HFF-Myc (cell line): Measurements from ENCODE around the gene CMC2.

Experiments
- DNase-seq: peaks from one replicate; pipeline ENCODE4 v3.0.0-alpha.2; 2011; ENCODE audit warnings: low read depth; ENCODE audit errors: extremely low read depth
- H3K4me3 ChIP-seq: replicated peaks from 2 replicates; pipeline ENCODE4 v1.5.1; 2011; ENCODE audit warnings: low read depth, mild to moderate bottlenecking, control low read depth, low read length
- CTCF ChIP-seq: IDR thresholded peaks from 2 replicates; pipeline ENCODE4 v1.5.1; 2012; ENCODE audit warnings: mild to moderate bottlenecking, low read depth, low read length, control low read depth; ENCODE audit errors: missing control alignments

The CMC2 gene

GRCh38 chr16:80996688-80997138 is 10.0 kb downstream of the CMC2 start:
- DNase-seq: no peak
- H3K4me3 ChIP-seq: no peak overlapping the region
- TF ChIP-seq CTCF: no peak

- no peak for TF ChIP-seq CTCF
- no peak overlapping the region for H3K4me3 ChIP-seq
- DNase-seq: no peak
Observed at GRCh38 chr16:80994451-80994850, 12.2 kb downstream of the CMC2 start.

- no peak overlapping the region for H3K4me3 ChIP-seq
- no peak for DNase-seq
- no peak for TF ChIP-seq CTCF
Observed at GRCh38 chr16:80993834-80994233, 12.9 kb downstream of the CMC2 start.

DNA sequence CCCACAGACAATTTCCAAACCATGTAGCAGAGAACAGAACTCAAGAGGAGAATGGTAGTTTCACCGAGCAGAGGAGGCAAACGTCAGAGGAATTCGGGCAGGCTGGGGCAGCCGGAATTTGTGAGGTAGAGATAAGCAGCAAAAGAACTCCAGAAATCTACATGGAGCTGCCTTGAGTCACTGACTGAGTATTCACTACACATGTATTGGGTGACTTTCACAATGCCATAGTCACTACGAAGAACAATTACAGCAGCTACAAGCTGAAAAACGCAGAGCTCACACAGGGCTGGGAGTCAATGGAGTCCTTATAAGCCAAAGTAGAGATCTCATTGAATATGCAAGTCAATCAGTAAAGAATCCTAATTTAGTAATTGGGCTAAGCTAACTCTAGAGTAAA is 13.4 kb downstream of the CMC2 start:
- H3K4me3 ChIP-seq: 0 out of 2 replicates have a peak overlapping the region, but pooled peaks have one; percentile 5
- TF ChIP-seq CTCF: no peak
- peak; percentile 54 for DNase-seq

DNA sequence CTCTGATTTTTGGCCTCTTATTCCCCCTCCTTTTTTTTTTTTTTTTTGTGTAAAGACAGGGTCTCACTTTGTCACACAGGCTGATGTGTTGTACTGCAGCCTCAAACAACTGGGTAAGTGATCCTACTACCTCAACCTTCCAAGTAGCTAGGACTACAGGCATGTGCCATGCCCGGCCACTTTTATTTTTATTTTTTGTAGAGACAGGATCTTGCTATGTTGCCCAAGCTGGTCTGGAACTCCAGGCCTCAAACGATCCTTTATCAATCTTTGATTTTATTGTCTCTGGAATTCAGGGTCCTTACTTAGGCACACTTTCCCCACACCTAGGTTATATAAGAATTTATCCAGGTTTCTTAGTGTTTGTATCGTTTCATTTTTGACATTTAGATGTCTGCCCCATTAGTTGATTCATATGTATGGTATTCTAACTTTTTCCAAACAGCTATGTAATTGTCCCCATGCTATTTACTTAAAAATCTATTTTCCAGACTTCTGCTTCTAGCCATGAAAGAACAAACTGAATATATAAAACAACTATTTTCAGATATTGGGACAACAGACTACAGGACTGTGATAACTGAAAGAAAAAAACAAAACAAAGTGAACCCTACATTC is 13.9 kb downstream of the CMC2 start:
- no peak for DNase-seq

DNA sequence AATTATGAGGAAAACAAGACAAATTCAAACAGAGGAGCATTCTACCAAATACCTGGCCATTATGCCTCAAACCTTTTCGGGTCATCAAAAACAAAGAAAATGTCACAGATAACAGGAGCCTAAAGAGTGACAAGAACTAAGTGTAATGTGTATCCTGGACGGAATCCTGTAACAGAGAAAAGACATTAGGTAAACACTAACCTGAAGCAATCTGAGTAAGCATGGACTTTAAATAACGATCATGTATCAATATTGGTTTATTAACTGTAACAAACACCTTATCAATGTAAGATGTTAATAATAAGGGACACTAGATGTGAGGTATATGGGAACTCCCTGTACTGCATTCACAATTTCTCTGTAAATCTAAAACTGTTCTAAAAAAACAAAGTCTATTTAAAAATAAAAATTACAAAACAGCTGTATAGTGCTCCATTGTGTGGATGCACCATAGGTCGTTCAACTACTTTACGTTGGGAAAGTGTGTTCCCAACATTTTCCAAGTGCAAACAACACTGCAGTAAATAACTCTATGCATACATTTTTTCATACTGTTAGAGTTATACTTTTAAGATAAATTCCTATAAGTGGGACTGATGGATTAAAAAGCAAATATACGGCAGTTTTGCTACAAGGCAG is 14.8 kb downstream of the CMC2 start:
- TF ChIP-seq CTCF: no peak
- no peak overlapping the region for H3K4me3 ChIP-seq
- no peak for DNase-seq

More for the DNA sequence above, 13.9 kb downstream of the CMC2 start:
- H3K4me3 ChIP-seq: no peak overlapping the region
- no peak for TF ChIP-seq CTCF
